ENCODE results near the gene ARHGAP24.

- TF ChIP-seq POLR2AphosphoS5 (IDR thresholded peaks at IDR 0.05; ENCODE audit: low read depth) = no peak
- no peak for TF ChIP-seq CTCF (conservative IDR thresholded peaks at IDR 0.05; ENCODE audit: low read depth in 2 of 2)
- TF ChIP-seq EZH2 (IDR thresholded peaks at IDR 0.05; ENCODE audit: low read depth, unreplicated experiment) = no peak
- TF ChIP-seq EZH2phosphoT487 (IDR thresholded peaks at IDR 0.05; ENCODE audit: unreplicated experiment) = no peak
- TF ChIP-seq REST (IDR thresholded peaks at IDR 0.05; ENCODE audit: unreplicated experiment) = no peak
- TF ChIP-seq CREB1 (CRISPR knock-in tag; IDR thresholded peaks at IDR 0.05; ENCODE audit: low read depth) = no peak
- no peak for TF ChIP-seq JUNB (IDR thresholded peaks at IDR 0.05; ENCODE audit: unreplicated experiment)
- no peak for TF ChIP-seq ETS1 (IDR thresholded peaks at IDR 0.05)
- no peak for TF ChIP-seq ZNF331 (CRISPR knock-in tag; IDR thresholded peaks at IDR 0.05; ENCODE audit: low read depth)
- TF ChIP-seq STAT1 (IDR thresholded peaks at IDR 0.05; ENCODE audit: unreplicated experiment) = no peak
Observed at GRCh38 chr4:85829276-85830051, 354.5 kb downstream of the ARHGAP24 start.
